HepG2 (cell line): Measurements from ENCODE around the gene TUBB3. TPM values are rescaled to one million over a fixed set of nuclear protein-coding genes. Genes with fewer than 3 reads are reported as not detected.

Experiments
- CENPBD1 ChIP-seq: sonication (generic); formaldehyde crosslinking; IDR thresholded peaks from 2 replicates; pipeline ENCODE4 v1.8.0; 2022; ENCODE audit warnings: missing genetic modification reagents, low read depth, mild to moderate bottlenecking, borderline replicate concordance
- HOXA5 ChIP-seq: sonication (generic); formaldehyde crosslinking; IDR thresholded peaks from 2 replicates; pipeline ENCODE4 v1.4.0; 2020; ENCODE audit warnings: missing genetic modification reagents
- IRF2 ChIP-seq: IDR thresholded peaks from 2 replicates; pipeline ENCODE4 v1.6.1; 2018; ENCODE audit warnings: missing genetic modification reagents, missing compliant biosample characterization
- KMT2B ChIP-seq: IDR thresholded peaks from 2 replicates; pipeline ENCODE4 v1.6.1; 2016; ENCODE audit warnings: missing genetic modification reagents, missing compliant biosample characterization
- MNT ChIP-seq: fragments of 450-650 bp; IDR thresholded peaks from 2 replicates; pipeline ENCODE4 v1.6.1; 2016
- NONO ChIP-seq, 2 experiments: fragments of 450-650 bp in 1 of 2; sonication (generic) in 1 of 2; formaldehyde crosslinking in 1 of 2; IDR thresholded peaks in 1 of 2; conservative IDR thresholded peaks in 1 of 2; 2 replicates each; pipeline versions ENCODE4 v1.6.1 to v1.8.0; 2017 to 2022; ENCODE audit warnings: mild to moderate bottlenecking in 1 of 2, missing genetic modification reagents in 1 of 2, moderate library complexity in 1 of 2
- PAXIP1 ChIP-seq: sonication (generic); formaldehyde crosslinking; conservative IDR thresholded peaks from 2 replicates; pipeline ENCODE4 v1.4.0; 2020; ENCODE audit warnings: mild to moderate bottlenecking, missing genetic modification reagents, moderate library complexity
- PHB2 ChIP-seq: fragments of 450-650 bp; IDR thresholded peaks from 2 replicates; pipeline ENCODE4 v1.6.1; 2018; ENCODE audit not compliant: partially characterized antibody
- SIN3A ChIP-seq: IDR thresholded peaks from 2 replicates; pipeline ENCODE4 v1.6.1; 2011; ENCODE audit warnings: low read depth, mild to moderate bottlenecking, control low read depth, low read length, borderline replicate concordance
- TEAD3 ChIP-seq: optimal IDR thresholded peaks from 2 replicates; pipeline ENCODE3; 2016; ENCODE audit warnings: borderline replicate concordance
- ZBTB1 ChIP-seq: sonication (generic); formaldehyde crosslinking; IDR thresholded peaks from 2 replicates; pipeline ENCODE4 v1.4.0; 2020; ENCODE audit warnings: missing genetic modification reagents, borderline replicate concordance
- ZBTB7B ChIP-seq: sonication (generic); formaldehyde crosslinking; IDR thresholded peaks from 2 replicates; pipeline ENCODE4 v1.4.0; 2020; ENCODE audit warnings: missing genetic modification reagents
- ZHX2 ChIP-seq, 2 experiments: sonication (generic) in 1 of 2; formaldehyde crosslinking in 1 of 2; IDR thresholded peaks; 2 replicates each; pipeline versions ENCODE4 v1.6.1 to v1.9.0; 2014 to 2022; ENCODE audit warnings: antibody characterized with exemption in 1 of 2, borderline replicate concordance in 1 of 2, inconsistent platforms in 1 of 2, low read depth in 1 of 2, missing genetic modification reagents in 1 of 2
- ZNF143 ChIP-seq: sonication (generic); formaldehyde crosslinking; IDR thresholded peaks from 2 replicates; pipeline ENCODE4 v1.4.0; 2020; ENCODE audit warnings: missing genetic modification reagents
- ZNF850 ChIP-seq: sonication (generic); formaldehyde crosslinking; conservative IDR thresholded peaks from 2 replicates; pipeline ENCODE4 v1.9.0; 2021; ENCODE audit warnings: mild to moderate bottlenecking, missing genetic modification reagents
- polyA plus RNA-seq, 8 experiments: library from polyadenylated mRNA; depleted of rRNA in 3 of 8; stranded (reverse) in 7 of 8; unstranded in 1 of 8; fragments of >200 nt; fragmentation: Illumina TruSeq in 4 of 8; extraction: Trizol in 4 of 8; gene quantifications; 2 replicates each; pipeline versions ENCODE4 v1.2.1 to v1.2.3, GENCODE V29; 2011 to 2016; ENCODE audit warnings: low read depth in 4 of 8, missing spikeins in 1 of 8, mixed read lengths in 1 of 8; ENCODE audit not compliant: insufficient read depth in 1 of 8
- total RNA-seq, 5 experiments: library from RNA; depleted of rRNA; stranded (reverse); fragments of >200 nt; fragmentation: Illumina TruSeq; extraction: Trizol; gene quantifications; 2 replicates each; pipeline ENCODE4 v1.2.3, GENCODE V29; 2016; ENCODE audit warnings: low read depth in 1 of 5

TUBB3 gene
- total and polyA plus RNA-seq, 2 of the 13 experiments (the other 11 are each of a cell fraction or from before 2014, with no cell fraction given), result 110 to 185 TPM

DNA sequence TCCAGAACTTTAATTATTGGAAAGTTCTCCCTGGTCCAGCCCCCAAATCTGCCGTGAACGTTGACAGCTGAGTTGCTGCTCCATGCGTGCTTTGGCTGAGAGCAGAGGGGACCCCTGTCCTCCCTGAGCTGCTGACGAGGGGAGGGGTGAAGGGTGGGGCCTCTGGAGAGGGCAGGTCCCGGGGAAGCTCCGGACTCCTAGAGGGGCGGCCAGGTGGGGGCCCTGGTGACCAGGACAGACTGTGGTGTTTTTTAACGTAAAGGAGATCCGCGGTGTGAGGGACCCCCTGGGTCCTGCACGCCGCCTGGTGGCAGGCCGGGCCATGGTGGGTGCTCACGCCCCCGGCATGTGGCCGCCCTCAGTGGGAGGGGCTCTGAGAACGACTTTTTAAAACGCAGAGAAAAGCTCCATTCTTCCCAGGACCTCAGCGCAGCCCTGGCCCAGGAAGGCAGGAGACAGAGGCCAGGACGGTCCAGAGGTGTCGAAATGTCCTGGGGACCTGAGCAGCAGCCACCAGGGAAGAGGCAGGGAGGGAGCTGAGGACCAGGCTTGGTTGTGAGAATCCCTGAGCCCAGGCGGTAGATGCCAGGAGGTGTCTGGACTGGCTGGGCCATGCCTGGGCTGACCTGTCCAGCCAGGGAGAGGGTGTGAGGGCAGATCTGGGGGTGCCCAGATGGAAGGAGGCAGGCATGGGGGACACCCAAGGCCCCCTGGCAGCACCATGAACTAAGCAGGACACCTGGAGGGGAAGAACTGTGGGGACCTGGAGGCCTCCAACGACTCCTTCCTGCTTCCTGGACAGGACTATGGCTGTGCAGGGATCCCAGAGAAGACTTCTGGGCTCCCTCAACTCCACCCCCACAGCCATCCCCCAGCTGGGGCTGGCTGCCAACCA, 4.4 kb upstream of the TUBB3 start, which contains the start of gene MC1R (continued):
- TF ChIP-seq ZHX2 (IDR thresholded peaks at IDR 0.05; ENCODE audit: low read depth) (peak; percentile 75), ZHX2 (CRISPR knock-in tag; IDR thresholded peaks at IDR 0.05; ENCODE audit: borderline replicate concordance) (no peak), TEAD3 (peak; percentile 61), KMT2B (CRISPR knock-in tag) (no peak), ZNF850 (CRISPR knock-in tag) (0 out of 2 replicates have a peak, but pooled peaks have one; percentile 73), PAXIP1 (CRISPR knock-in tag) (peak; percentile 9; the same call in 1 of the 2 replicates), ZNF143 (CRISPR knock-in tag) (0 out of 2 replicates have a peak, but pooled peaks have one; percentile 28), SIN3A (peak; percentile 89; the same call in 1 of the 2 replicates), MNT (peak; percentile 40; the same call in 1 of the 2 replicates), ZBTB1 (CRISPR knock-in tag) (no peak), ZBTB7B (CRISPR knock-in tag) (peak; percentile 100), HOXA5 (CRISPR knock-in tag) (peak; percentile 39; the same call in 1 of the 2 replicates), CENPBD1 (no peak), PHB2 (no peak), NONO (IDR thresholded peaks at IDR 0.05) (no peak), NONO (CRISPR knock-in tag; conservative IDR thresholded peaks at IDR 0.05) (peak; percentile 86), IRF2 (CRISPR knock-in tag) (peak; percentile 69; the same call in 1 of the 2 replicates)
